ENCODE results near the gene NAP1L4. TPM values are rescaled to one million over a fixed set of nuclear protein-coding genes. Genes with fewer than 3 reads are reported as not detected.

Gene NAP1L4
- total RNA-seq, 1 experiment from 2014 or later = 144 TPM

DNA sequence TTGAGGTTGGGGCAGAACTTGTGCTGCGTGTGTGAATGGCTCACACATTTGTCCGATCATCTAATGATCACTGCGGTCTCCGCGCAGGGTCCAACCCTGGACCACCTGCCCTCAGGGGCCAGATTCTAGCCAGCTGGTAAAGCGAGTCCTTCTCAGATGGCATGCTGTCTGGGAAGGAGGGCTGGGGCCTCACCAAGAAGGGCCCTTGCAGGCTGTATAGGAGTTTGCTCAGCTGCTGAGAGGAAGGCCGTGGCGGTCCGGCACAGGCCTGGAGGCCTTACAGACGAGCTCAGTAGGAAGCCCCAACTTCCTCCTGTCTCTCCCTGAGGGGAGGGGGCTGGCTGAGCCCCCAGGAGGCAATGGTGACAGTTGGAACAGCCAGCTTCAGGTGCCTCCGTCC is 76.7 kb downstream of the NAP1L4 start:
- H3K4me1 ChIP-seq (ENCODE audit: control insufficient read depth in 1 of 2, insufficient read depth in 2 of 2, low read length in 2 of 2) = peaks cover 45% of the 10 kb centered on the region in 2 experiments
- no peaks in the 10 kb centered on the region for H3K9me3 ChIP-seq (ENCODE audit: control insufficient read depth in 1 of 2, insufficient read depth in 1 of 2, low read depth in 1 of 2, low read length in 2 of 2)
- ATAC-seq = no peak
- no peak overlapping the region for H2AFZ ChIP-seq (ENCODE audit: low read depth, low read length, poor library complexity, severe bottlenecking)
- no peak overlapping the region for H3K4me3 ChIP-seq (replicated peaks in 1 of 2; ENCODE audit: low read depth in 1 of 2, low read length in 2 of 2)
- no peaks in the 10 kb centered on the region for H3K9me2 ChIP-seq (ENCODE audit: insufficient read depth)
- no peaks in the 10 kb centered on the region for H3K27me3 ChIP-seq (ENCODE audit: insufficient read depth, low read length)
- H3K79me2 ChIP-seq (ENCODE audit: insufficient read depth, low read length) = no peaks in the 10 kb centered on the region
- RAD21 ChIA-PET (ENCODE audit: low non-redundant PET in 1 of 2, low total read pairs in 2 of 2, uncharacterized antibody in 2 of 2, unreplicated experiment in 2 of 2) = no interaction called here
- H3K4me2 ChIP-seq (ENCODE audit: low read length) = no peak overlapping the region
- no peaks in the 10 kb centered on the region for H4K20me1 ChIP-seq (ENCODE audit: insufficient read depth)
- H3K9ac ChIP-seq (ENCODE audit: low read length) = no peak overlapping the region
- TF ChIP-seq CEBPB (IDR thresholded peaks at IDR 0.05; ENCODE audit: low read depth) (no peak), EZH2phosphoT487 (IDR thresholded peaks at IDR 0.05; ENCODE audit: borderline replicate concordance) (no peak), SRF (IDR thresholded peaks at IDR 0.05; ENCODE audit: low read depth) (no peak), CBX3 (IDR thresholded peaks at IDR 0.05; ENCODE audit: low read depth) (no peak)
- no peaks in the 10 kb centered on the region for H3K36me3 ChIP-seq (ENCODE audit: control insufficient read depth in 1 of 2, insufficient read depth in 2 of 2, low read length in 2 of 2)
- DNase-seq (ENCODE audit: low read depth, low spot score) = no peak
- CTCF ChIA-PET = interaction anchor here (1.2 kb wide), 1 partner anchor 24 kb away, joined by 3 read pairs; no protein-coding TSS in a partner anchor
- H3K27ac ChIP-seq (ENCODE audit: low read depth, low read length) = no peak overlapping the region
- POLR2A ChIA-PET = interaction anchor here (0.9 to 1.4 kb wide), 2 partner anchors 14 to 25 kb away, joined by 3 to 6 read pairs; partner anchors contain the start of gene PHLDA2
- no TSS peak for BruUV-seq (replicated peaks)
- intact Hi-C loops (cut with micrococcal nuclease) = no loop called here

DNA sequence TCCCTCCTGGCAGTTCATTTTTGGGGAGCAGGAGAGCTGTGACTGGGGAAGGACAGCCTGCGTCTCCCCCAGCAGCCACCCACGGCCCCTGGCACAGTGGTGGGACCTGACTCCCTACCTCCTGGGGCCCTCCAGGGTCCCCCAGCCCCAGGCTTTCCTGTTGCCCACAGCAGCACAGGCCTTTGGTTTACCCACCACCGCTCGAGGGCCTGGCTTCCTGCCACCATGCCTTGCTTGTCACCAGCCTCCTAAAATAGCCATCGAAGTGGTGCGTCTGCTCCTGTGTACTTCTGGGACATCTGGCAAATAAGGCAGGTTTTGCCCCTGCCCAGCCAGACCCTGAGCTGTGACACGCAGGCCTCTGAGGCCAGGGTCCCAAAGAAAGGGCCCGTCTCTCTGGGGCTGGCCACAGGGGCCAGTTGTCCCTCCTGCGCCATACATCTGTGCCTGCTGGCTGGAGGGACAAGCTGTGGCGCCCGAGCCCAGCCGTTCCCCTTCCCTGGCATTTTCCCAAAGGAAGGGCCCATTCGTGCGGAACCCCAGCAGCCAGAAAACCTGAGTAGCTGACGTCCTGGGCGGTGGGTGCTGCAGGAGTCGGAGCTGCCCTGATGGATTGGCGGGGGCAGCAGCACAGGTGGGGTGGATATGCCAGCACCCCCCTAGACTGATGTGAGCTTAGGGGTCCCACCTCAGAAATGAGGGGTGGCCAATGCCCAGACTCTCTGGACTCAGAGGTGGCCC is 77.5 kb downstream of the NAP1L4 start:
- intact Hi-C loops (cut with micrococcal nuclease) = no loop called here
- CTCF ChIA-PET = interaction anchor here (1.2 kb wide), 1 partner anchor 23 kb away, joined by 3 read pairs; no protein-coding TSS in a partner anchor
- Histone ChIP-seq H3K9me2 (ENCODE audit: insufficient read depth) (no peaks in the 10 kb centered on the region), H3K4me1 (ENCODE audit: control insufficient read depth in 1 of 2, insufficient read depth in 2 of 2, low read length in 2 of 2) (peaks cover 49 to 53% of the 10 kb centered on the region in 2 experiments), H3K36me3 (ENCODE audit: control insufficient read depth in 1 of 2, insufficient read depth in 2 of 2, low read length in 2 of 2) (no peaks in the 10 kb centered on the region), H3K9me3 (ENCODE audit: control insufficient read depth in 1 of 2, insufficient read depth in 1 of 2, low read depth in 1 of 2, low read length in 2 of 2) (no peaks in the 10 kb centered on the region), H3K4me3 (replicated peaks in 1 of 2; ENCODE audit: low read depth in 1 of 2, low read length in 2 of 2) (no peak overlapping the region), H2AFZ (ENCODE audit: low read depth, low read length, poor library complexity, severe bottlenecking) (no peak overlapping the region), H3K27me3 (ENCODE audit: insufficient read depth, low read length) (no peaks in the 10 kb centered on the region), H3K27ac (ENCODE audit: low read depth, low read length) (peak overlapping the region; percentile 97; the same call in 1 of the 2 replicates), H3K79me2 (ENCODE audit: insufficient read depth, low read length) (no peaks in the 10 kb centered on the region), H3K9ac (ENCODE audit: low read length) (no peak overlapping the region; the same call in 1 of the 2 replicates), H3K4me2 (ENCODE audit: low read length) (peak overlapping the region; percentile 93; the same call in 1 of the 2 replicates), H4K20me1 (ENCODE audit: insufficient read depth) (no peaks in the 10 kb centered on the region)
- POLR2A ChIA-PET = interaction anchor here (3.6 kb wide), 1 partner anchor 15 kb away, joined by 44 read pairs; the partner anchor contains the start of gene PHLDA2
- DNase-seq (ENCODE audit: low read depth, low spot score) (no peak), ATAC-seq (no peak)
- BruUV-seq (replicated peaks) = no TSS peak
- RAD21 ChIA-PET (ENCODE audit: low non-redundant PET in 1 of 2, low total read pairs in 2 of 2, uncharacterized antibody in 2 of 2, unreplicated experiment in 2 of 2) = no interaction called here
- no peak for TF ChIP-seq EGR1 (IDR thresholded peaks at IDR 0.05; ENCODE audit: low read depth)
- TF ChIP-seq CEBPB (IDR thresholded peaks at IDR 0.05; ENCODE audit: low read depth) = no peak
- TF ChIP-seq, protein P1, sequence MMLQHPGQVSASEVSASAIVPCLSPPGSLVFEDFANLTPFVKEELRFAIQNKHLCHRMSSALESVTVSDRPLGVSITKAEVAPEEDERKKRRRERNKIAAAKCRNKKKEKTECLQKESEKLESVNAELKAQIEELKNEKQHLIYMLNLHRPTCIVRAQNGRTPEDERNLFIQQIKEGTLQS (IDR thresholded peaks at IDR 0.05) = no peak
- no peak for TF ChIP-seq SP1 (IDR thresholded peaks at IDR 0.05; ENCODE audit: low read depth)
- TF ChIP-seq POLR2A (IDR thresholded peaks at IDR 0.05; ENCODE audit: borderline replicate concordance, extremely low read depth, insufficient read depth, insufficient read length) = no peak
- TF ChIP-seq CBX3 (IDR thresholded peaks at IDR 0.05; ENCODE audit: low read depth) = no peak
- TF ChIP-seq ZNF274 (IDR thresholded peaks at IDR 0.05; ENCODE audit: low read depth, low read length) = no peak
- TF ChIP-seq ZFX (IDR thresholded peaks at IDR 0.05) = no peak
- TF ChIP-seq ELF1 (IDR thresholded peaks at IDR 0.05; ENCODE audit: borderline replicate concordance, low read depth) = no peak
- TF ChIP-seq, protein P2, sequence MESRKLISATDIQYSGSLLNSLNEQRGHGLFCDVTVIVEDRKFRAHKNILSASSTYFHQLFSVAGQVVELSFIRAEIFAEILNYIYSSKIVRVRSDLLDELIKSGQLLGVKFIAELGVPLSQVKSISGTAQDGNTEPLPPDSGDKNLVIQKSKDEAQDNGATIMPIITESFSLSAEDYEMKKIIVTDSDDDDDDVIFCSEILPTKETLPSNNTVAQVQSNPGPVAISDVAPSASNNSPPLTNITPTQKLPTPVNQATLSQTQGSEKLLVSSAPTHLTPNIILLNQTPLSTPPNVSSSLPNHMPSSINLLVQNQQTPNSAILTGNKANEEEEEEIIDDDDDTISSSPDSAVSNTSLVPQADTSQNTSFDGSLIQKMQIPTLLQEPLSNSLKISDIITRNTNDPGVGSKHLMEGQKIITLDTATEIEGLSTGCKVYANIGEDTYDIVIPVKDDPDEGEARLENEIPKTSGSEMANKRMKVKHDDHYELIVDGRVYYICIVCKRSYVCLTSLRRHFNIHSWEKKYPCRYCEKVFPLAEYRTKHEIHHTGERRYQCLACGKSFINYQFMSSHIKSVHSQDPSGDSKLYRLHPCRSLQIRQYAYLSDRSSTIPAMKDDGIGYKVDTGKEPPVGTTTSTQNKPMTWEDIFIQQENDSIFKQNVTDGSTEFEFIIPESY (IDR thresholded peaks at IDR 0.05; ENCODE audit: extremely low read depth, insufficient replicate concordance, low read length) = no peak
- no peak for TF ChIP-seq EZH2phosphoT487 (IDR thresholded peaks at IDR 0.05; ENCODE audit: borderline replicate concordance)
- no peak for TF ChIP-seq SIN3A (IDR thresholded peaks at IDR 0.05; ENCODE audit: low read depth)
- TF ChIP-seq RAD21 (IDR thresholded peaks at IDR 0.05; ENCODE audit: low read depth) = no peak
- TF ChIP-seq TCF7L2 (IDR thresholded peaks at IDR 0.05; ENCODE audit: borderline replicate concordance, extremely low read depth, insufficient read depth, insufficient read length) = no peak
- no peak for TF ChIP-seq FOSL1 (IDR thresholded peaks at IDR 0.05; ENCODE audit: low read depth)
- TF ChIP-seq EZH2 (IDR thresholded peaks at IDR 0.05) = no peak
- no peak for TF ChIP-seq JUND (IDR thresholded peaks at IDR 0.05)
- no peak for TF ChIP-seq SRF (IDR thresholded peaks at IDR 0.05; ENCODE audit: low read depth)

Data from HCT116 (cell line).